Caco-2 (cell line): Measurements from ENCODE around the gene SPDYE5. TPM values are rescaled to one million over a fixed set of nuclear protein-coding genes. Genes with fewer than 3 reads are reported as not detected.
"Not testable (repeated sequence)": the region's sequence is repeated elsewhere in the genome, so short reads cannot be mapped to it uniquely, and the experiment has no call there.

Experiments used
- BruUV-seq: library from RNA; stranded (reverse); fragments of 400-500 nt; replicated peaks from 2 replicates; lab custom pipeline; 2021; lab: Mats Ljungman, UMichigan
- CTCF ChIA-PET: fragments of 300-600 bp; sonication (Branson Sonifier 250); formaldehyde crosslinking; loops from one replicate; lab custom pipeline; 2022; ENCODE audit warnings: antibody characterized with exemption; lab: Charles Lee
- POLR2A ChIA-PET: fragments of 300-600 bp; sonication (Branson Sonifier 250); formaldehyde crosslinking; loops from one replicate; lab custom pipeline; 2022; ENCODE audit warnings: antibody characterized with exemption; lab: Charles Lee
- DNase-seq, 2 experiments: peaks; one replicate each; pipeline versions ENCODE4 v3.0.0 to v3.0.0-alpha.2; 2020 to 2022
- H3K27me3 ChIP-seq: replicated peaks from 2 replicates; pipeline ENCODE4 v1.6.0; 2011; ENCODE audit warnings: low read length; ENCODE audit not compliant: control insufficient read depth, insufficient read depth
- H3K36me3 ChIP-seq: 2 replicates; pipeline ENCODE4 v1.5.1; 2011; ENCODE audit warnings: low read length; ENCODE audit not compliant: control insufficient read depth, insufficient read depth
- H3K4me1 ChIP-seq: fragments of 250-450 bp; sonication (Bioruptor Pico); 2 replicates; pipeline ENCODE4 v1.5.1; 2020; ENCODE audit warnings: mild to moderate bottlenecking
- H3K4me3 ChIP-seq: 2 replicates; pipeline ENCODE4 v1.5.1; 2011; ENCODE audit warnings: low read depth, mild to moderate bottlenecking, control low read depth, low read length
- H3K9me3 ChIP-seq: fragments of 250-450 bp; sonication (Bioruptor Pico); 2 replicates; pipeline ENCODE4 v1.5.1; 2020; ENCODE audit warnings: mild to moderate bottlenecking, moderate library complexity
- H3K27ac Mint-ChIP-seq: one replicate; pipeline ENCODE4 v1.8.0; 2022; ENCODE audit warnings: mixed read lengths; ENCODE audit not compliant: unreplicated experiment
- H3K27me3 Mint-ChIP-seq: one replicate; pipeline ENCODE4 v1.8.0; 2022; ENCODE audit warnings: mixed read lengths; ENCODE audit not compliant: insufficient read depth, unreplicated experiment
- H3K36me3 Mint-ChIP-seq: one replicate; pipeline ENCODE4 v1.8.0; 2022; ENCODE audit warnings: mild to moderate bottlenecking, mixed read lengths; ENCODE audit not compliant: insufficient read depth, unreplicated experiment
- H3K4me1 Mint-ChIP-seq: one replicate; pipeline ENCODE4 v1.8.0; 2022; ENCODE audit warnings: low read depth, mixed read lengths; ENCODE audit not compliant: unreplicated experiment
- H3K4me3 Mint-ChIP-seq: one replicate; pipeline ENCODE4 v1.8.0; 2022; ENCODE audit warnings: mild to moderate bottlenecking, moderate library complexity, mixed read lengths; ENCODE audit not compliant: unreplicated experiment
- H3K9me3 Mint-ChIP-seq: one replicate; pipeline ENCODE4 v1.8.0; 2022; ENCODE audit warnings: mixed read lengths; ENCODE audit not compliant: unreplicated experiment
- intact Hi-C: fragments of 100-400 bp; cut with micrococcal nuclease; formaldehyde crosslinking; loops from one replicate; pipeline ENCODE4 v1.10.0; 2022; ENCODE audit not compliant: unreplicated experiment
- total RNA-seq: library from RNA; stranded (reverse); gene quantifications from 2 replicates; pipeline ENCODE4 v1.2.3, GENCODE V29; 2022
- TF ChIP-seq, protein P1 (sequence below), 2 experiments: fragments of 200-600 bp in 1 of 2; IDR thresholded peaks; 1 replicate in 1 of 2; 2 replicates in 1 of 2; pipeline versions ENCODE4 v1.5.1 to v1.8.0; 2011 to 2022; ENCODE audit warnings: antibody characterized with exemption in 1 of 2, control low read depth in 1 of 2, inconsistent platforms in 1 of 2, low read depth in 1 of 2, low read length in 1 of 2, mild to moderate bottlenecking in 1 of 2, moderate library complexity in 1 of 2; ENCODE audit not compliant: insufficient read depth in 1 of 2, severe bottlenecking in 1 of 2, unreplicated experiment in 1 of 2

SPDYE5 gene
- total RNA-seq, 1 experiment from 2014 or later, result not detected

DNA sequence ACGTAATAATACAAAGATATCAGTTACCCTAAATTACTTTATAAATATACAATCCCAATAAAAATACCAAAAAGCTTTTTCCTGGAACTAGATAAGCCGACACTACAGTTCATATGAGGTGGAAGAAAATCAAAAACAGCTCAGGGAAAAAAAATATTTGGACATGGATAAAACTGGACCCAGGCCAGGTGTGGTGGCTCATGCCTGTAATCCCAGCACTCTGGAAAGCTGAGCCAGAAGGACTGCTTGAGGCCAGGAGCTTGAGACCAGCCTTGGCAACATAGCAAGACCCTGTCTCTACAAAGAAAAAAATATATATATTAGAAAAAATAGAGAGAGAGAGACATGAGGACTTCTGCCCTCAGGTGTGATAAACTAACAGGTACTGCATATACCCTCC, 26.7 kb downstream of the SPDYE5 start:
- CTCF ChIA-PET, H3K4me1 ChIP-seq, H3K27me3 ChIP-seq, H3K36me3 ChIP-seq, H3K4me3 ChIP-seq, intact Hi-C loops, BruUV-seq, POLR2A ChIA-PET, DNase-seq, H3K27ac Mint-ChIP-seq, H3K4me1 Mint-ChIP-seq, H3K4me3 Mint-ChIP-seq, H3K27me3 Mint-ChIP-seq: not testable (repeated sequence)
- H3K9me3 ChIP-seq, result peaks cover 15% of the 10 kb centered on the region; the same call in 1 of the 2 replicates
- Mint-ChIP-seq H3K36me3 (peaks cover 60% of the 10 kb centered on the region), H3K9me3 (peaks cover 21% of the 10 kb centered on the region)

DNA sequence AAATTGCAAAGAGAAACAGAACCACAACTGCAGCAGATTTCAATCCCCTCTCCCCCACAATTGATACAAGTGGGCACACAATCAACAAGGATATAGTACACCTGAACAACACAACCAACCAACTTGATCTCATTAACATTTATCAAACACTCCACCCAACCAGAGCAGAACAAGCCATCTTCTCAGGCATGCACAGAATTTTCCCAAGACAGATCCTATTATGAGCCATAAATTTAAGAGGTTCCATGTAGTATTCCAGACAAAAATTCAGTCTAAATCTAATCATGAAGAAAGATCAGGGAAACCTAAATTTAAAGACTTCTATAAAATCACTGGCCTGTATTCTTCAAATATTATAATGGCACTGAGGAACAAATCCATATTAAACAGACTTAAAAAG, 29.6 kb downstream of the SPDYE5 start:
- H3K4me3 ChIP-seq, BruUV-seq, H3K4me3 Mint-ChIP-seq, H3K4me1 ChIP-seq, intact Hi-C loops, H3K27me3 Mint-ChIP-seq, H3K27me3 ChIP-seq, H3K27ac Mint-ChIP-seq, DNase-seq, POLR2A ChIA-PET, CTCF ChIA-PET, H3K36me3 ChIP-seq, H3K4me1 Mint-ChIP-seq: not testable (repeated sequence)
- Mint-ChIP-seq H3K9me3 (peaks cover 21% of the 10 kb centered on the region), H3K36me3 (peaks cover 81% of the 10 kb centered on the region)
- H3K9me3 ChIP-seq, result peaks cover 15% of the 10 kb centered on the region; the same call in 1 of the 2 replicates

DNA sequence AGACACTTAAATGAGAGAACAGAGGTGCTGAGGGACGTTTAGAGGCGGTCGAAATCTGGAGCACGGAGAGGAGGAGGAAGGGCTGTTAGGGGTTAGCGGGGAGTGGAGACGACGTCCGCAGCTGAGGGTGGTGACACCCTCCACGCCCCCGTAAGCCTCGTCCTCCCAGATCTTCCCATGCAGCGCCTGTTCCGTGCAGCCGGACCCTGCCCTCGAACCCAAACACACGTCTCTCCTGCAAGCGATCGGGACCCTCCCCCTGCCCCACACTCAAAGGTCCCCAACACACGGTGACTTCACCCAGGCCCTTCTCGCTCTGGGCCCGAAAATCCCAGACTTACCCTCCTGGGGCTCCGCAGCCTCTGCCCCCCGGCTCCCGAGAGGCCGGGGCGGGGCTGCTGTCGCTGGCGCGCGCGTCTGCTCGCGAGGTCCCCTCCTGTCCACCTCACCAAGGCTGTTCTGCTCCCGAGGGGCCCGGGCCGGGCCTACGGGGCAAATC, 35.2 kb downstream of the SPDYE5 start:
- H3K36me3 ChIP-seq, H3K27me3 ChIP-seq, BruUV-seq, DNase-seq, H3K9me3 Mint-ChIP-seq, CTCF ChIA-PET, H3K4me1 ChIP-seq, H3K27me3 Mint-ChIP-seq, POLR2A ChIA-PET, H3K4me1 Mint-ChIP-seq, H3K9me3 ChIP-seq: not testable (repeated sequence)
- Mint-ChIP-seq H3K27ac (peak overlapping the region; percentile 91), H3K4me3 (peak overlapping the region; percentile 97), H3K36me3 (peaks cover 57% of the 10 kb centered on the region)
- H3K4me3 ChIP-seq, result peak overlapping the region; percentile 92
- intact Hi-C loops, result loop anchor here (5.0 kb wide), 1 partner anchor 115 kb away; no protein-coding TSS in a partner anchor

DNA sequence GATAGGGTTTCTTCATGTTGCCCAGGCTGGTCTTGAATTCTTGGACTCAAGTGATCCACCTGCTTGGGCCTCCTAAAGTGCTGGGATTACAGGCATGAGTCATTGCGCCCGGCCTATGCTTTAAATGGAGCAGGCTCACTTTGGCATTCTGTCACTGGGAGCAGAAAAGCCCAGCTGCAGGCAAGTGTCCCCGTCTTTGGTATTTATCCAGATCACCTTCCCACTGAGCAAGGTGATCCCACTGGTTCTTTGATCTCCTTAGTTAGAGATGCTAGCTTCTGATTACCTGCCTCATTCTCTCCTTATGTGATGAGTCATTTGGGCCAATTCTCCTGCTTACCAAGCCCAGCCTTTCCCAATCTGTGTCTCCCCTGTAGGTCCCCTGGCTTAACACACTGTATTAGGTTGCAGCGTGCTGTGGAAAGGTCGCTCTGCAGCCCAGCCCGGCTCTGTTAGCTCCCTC, 39.3 kb downstream of the SPDYE5 start:
- no peaks in the 10 kb centered on the region for H3K27me3 Mint-ChIP-seq
- peak; percentile 31 to 63 for DNase-seq
- H3K36me3 ChIP-seq, result no peaks in the 10 kb centered on the region
- no peaks in the 10 kb centered on the region for H3K9me3 ChIP-seq
- peaks cover 19% of the 10 kb centered on the region for H3K36me3 Mint-ChIP-seq
- TF ChIP-seq, protein P1, sequence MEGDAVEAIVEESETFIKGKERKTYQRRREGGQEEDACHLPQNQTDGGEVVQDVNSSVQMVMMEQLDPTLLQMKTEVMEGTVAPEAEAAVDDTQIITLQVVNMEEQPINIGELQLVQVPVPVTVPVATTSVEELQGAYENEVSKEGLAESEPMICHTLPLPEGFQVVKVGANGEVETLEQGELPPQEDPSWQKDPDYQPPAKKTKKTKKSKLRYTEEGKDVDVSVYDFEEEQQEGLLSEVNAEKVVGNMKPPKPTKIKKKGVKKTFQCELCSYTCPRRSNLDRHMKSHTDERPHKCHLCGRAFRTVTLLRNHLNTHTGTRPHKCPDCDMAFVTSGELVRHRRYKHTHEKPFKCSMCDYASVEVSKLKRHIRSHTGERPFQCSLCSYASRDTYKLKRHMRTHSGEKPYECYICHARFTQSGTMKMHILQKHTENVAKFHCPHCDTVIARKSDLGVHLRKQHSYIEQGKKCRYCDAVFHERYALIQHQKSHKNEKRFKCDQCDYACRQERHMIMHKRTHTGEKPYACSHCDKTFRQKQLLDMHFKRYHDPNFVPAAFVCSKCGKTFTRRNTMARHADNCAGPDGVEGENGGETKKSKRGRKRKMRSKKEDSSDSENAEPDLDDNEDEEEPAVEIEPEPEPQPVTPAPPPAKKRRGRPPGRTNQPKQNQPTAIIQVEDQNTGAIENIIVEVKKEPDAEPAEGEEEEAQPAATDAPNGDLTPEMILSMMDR (IDR thresholded peaks at IDR 0.05; ENCODE audit: insufficient read depth in 1 of 2, low read depth in 1 of 2, low read length in 1 of 2, severe bottlenecking in 1 of 2, unreplicated experiment in 1 of 2), result no peak
- H3K27me3 ChIP-seq, result no peaks in the 10 kb centered on the region
- peak overlapping the region; percentile 40 for H3K27ac Mint-ChIP-seq
- no peaks in the 10 kb centered on the region for H3K9me3 Mint-ChIP-seq
- BruUV-seq, result no TSS peak
- no peaks in the 10 kb centered on the region for H3K4me1 ChIP-seq
- no peak overlapping the region for H3K4me3 ChIP-seq
- POLR2A ChIA-PET, result no interaction called here
- peaks cover 7% of the 10 kb centered on the region for H3K4me1 Mint-ChIP-seq
- intact Hi-C loops, result no loop called here
- no peak overlapping the region for H3K4me3 Mint-ChIP-seq
- CTCF ChIA-PET, result no interaction called here
